NCI-H1417 (cell line): ENCODE results near the gene PAIP2B.
A peak's percentile ranks its signal among the peaks of the same experiment; 100 is the strongest.

Source experiments
- DNase-seq, 3 experiments: peaks; one replicate each; lab custom pipeline; 2025; lab: John Stamatoyannopoulos, UW

Gene PAIP2B

DNA sequence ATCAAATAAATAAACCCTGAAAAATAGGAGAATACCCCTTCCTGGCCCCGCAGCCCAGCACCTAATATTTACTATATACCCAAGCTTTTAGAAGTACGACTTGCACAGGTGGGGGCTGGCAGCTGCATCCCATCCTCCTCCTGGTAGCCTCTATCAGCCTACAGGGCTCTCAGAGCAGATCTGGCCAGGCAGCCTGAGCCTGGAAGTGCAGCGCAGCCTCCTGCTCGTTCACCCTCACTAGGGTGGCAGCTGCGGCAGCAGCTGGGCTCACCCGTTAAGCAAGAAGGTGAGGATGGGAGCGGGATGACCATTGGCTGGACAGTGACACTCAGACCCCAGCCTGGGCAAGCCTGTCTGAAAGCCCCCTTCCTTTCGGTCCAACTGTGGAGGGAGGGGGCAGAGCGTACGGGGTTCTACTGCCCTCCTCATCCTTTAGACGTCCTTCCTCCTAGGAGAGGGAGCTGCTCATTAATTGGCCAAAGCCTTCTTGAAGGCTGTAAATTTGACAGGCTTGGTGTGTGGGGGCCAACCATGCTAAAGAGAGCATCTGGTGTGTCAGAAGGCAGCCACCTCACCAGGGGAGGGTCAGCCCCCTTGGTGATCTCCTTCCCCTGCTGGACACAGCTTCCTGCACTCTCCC lies 73.2 kb downstream of the PAIP2B start:
- peak in 1 of 3 experiments; percentile 33 for DNase-seq

DNA sequence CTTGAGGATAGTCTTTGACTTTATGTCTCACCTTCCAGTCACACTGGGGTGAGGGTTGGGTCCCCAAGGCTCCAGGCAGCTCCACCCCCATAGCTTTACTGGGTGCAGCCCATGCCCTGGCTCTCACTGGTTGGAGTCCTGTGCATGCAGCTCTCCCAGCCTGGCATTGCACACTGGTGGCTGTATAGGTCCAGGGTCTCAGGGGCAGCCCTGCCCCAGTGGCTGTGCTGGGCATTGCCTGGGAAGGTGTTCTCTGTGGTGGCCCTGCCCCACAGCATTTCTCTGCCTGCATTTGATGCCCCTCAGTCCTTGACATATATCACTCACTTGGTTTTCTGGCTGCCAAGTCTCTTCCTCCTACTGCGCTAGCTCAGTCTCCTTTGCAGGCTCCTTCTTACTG lies 75.3 kb downstream of the PAIP2B start:
- no peak for DNase-seq

DNA sequence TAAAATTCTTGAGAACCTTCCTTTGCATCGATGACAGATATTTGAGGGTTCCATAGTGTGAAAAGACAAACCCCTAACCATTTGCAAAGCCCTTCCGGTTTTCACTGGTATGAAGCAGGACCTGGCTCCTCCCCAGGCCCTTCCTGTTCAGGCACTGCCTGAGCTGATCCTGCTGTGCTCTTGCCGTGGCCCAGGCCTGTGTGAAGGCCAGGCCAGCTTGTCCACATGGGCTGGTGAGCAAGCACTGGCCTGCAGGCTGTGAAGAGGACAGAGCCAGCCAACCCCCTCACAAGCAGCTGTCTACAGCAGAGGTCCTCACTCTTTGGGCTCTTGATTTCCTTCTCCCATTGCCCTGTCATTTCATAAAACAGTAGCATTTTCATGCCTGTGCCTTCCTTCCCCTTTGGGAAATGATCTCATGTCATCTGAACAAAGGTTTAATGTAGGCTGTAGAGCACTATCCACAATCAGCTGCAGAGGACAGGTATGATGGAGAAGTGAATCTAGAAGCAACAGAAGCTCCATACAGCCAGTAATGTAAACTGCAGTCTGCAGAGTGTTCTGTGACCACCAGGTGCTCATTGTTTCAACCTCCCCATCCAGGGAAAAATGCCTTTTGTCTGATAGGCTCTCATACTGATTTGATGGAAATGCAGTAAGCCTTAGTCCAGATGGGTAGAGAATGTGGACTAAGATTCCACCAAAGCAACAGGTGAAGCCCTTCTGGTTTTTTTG lies 76.7 kb downstream of the PAIP2B start:
- no peak for DNase-seq

DNA sequence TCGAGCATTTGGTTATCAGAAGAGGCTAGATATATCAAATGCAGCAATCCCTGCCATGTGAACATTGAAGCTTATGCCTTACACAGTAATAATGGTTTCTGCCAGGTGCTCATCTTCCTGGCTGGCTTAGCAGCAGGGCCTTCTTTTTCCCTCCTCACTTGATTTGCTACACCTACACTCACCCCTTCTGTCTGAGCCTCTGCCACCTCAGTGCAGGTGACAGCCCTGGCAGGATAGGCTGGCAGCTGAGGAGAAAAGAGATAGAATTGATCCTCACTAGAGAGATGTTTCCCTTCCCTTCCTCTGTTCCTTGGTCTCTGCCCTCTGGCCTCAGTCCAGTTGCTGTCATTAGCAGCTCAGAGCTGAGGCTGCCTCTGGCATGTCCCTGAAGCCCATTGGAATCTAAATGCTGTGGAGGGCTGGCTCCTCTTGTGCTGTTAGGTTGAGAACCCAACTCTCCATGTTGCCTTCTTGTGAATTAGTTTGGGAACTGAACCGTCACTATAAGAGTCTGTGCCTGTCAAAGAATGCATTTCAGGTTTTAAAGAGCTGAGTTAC lies 78.3 kb downstream of the PAIP2B start:
- DNase-seq, result no peak

DNA sequence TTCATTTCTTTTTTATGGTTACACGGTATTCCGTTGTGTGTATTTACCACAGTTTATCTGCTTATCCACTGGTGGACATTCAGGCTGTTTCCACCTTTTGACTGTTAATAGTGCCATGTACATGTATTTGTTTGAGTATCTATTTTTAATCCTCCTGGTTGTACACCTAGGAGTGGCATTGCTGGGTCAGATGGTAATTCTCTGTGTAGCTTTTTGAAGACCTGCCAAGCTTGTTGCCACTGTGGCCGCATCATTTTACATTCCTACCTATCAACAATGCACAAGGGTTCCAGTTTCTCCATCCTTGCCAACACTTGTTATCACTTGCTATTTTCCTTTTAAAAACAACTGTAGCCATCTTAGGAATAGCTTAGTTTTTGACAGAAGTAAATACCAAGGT lies 83.1 kb downstream of the PAIP2B start:
- no peak for DNase-seq

DNA sequence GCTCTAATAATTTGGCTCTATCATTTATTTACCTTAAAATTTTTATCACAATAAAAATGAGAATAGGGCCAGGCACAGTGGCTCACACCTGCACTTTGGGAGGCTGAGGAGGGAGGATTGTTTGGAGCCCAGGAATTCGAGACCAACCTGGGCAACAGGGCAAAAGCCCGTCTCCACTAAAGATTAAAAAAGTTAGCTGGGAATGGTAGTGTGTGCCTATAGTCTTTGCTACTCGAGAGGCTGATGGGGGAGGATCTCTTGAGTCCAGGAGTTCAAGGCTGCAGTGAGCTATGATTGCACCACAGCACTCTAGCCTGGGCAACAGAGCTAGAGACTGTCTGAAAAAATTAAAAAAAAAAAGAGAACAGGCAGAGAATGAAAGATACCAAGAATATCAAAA lies 90.7 kb downstream of the PAIP2B start:
- DNase-seq, result no peak

DNA sequence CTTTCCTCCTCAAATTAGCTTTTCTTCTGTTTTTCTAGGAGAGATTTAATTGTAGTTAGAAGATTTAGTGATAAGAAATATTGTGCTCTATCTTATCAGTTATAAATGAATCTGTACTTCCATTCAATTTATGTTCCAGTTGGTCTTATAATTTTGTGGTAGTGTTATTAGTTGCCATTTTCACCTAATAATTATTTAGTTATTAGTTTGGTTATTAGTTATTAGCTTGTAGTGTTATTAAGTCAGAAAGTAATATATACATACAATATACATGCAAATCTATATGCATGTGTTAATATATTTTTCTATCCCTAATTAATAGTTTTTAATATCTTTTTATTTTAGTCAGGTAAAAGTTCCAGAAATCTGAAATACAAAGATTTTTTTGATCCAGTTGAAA lies 93.3 kb downstream of the PAIP2B start:
- no peak for DNase-seq
